B cell (primary cell): ENCODE measurements around the gene YJEFN3.

Experiments
- EZH2 ChIP-seq: IDR thresholded peaks from 2 replicates; pipeline ENCODE4 v1.6.1; 2012; ENCODE audit warnings: borderline replicate concordance, low read depth, mild to moderate bottlenecking, moderate library complexity, low read length; ENCODE audit not compliant: insufficient read depth, poor library complexity, severe bottlenecking
- TF ChIP-seq, protein P1 (sequence below): fragments of 200-600 bp; IDR thresholded peaks from one replicate; pipeline ENCODE4 v1.8.0; 2022; ENCODE audit warnings: antibody characterized with exemption, mild to moderate bottlenecking

GRCh38 chr19:19538785-19539166 lies 10.1 kb downstream of the YJEFN3 start:
- TF ChIP-seq, protein P1, sequence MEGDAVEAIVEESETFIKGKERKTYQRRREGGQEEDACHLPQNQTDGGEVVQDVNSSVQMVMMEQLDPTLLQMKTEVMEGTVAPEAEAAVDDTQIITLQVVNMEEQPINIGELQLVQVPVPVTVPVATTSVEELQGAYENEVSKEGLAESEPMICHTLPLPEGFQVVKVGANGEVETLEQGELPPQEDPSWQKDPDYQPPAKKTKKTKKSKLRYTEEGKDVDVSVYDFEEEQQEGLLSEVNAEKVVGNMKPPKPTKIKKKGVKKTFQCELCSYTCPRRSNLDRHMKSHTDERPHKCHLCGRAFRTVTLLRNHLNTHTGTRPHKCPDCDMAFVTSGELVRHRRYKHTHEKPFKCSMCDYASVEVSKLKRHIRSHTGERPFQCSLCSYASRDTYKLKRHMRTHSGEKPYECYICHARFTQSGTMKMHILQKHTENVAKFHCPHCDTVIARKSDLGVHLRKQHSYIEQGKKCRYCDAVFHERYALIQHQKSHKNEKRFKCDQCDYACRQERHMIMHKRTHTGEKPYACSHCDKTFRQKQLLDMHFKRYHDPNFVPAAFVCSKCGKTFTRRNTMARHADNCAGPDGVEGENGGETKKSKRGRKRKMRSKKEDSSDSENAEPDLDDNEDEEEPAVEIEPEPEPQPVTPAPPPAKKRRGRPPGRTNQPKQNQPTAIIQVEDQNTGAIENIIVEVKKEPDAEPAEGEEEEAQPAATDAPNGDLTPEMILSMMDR = no peak
- no peak for TF ChIP-seq EZH2
